ENCODE data around the gene VIT. TPM values are rescaled to one million over a fixed set of nuclear protein-coding genes. Genes with fewer than 3 reads are reported as not detected.

VIT gene
- total and polyA plus RNA-seq, 4 donors = 0.17 to 0.94 (median 0.32) TPM

DNA sequence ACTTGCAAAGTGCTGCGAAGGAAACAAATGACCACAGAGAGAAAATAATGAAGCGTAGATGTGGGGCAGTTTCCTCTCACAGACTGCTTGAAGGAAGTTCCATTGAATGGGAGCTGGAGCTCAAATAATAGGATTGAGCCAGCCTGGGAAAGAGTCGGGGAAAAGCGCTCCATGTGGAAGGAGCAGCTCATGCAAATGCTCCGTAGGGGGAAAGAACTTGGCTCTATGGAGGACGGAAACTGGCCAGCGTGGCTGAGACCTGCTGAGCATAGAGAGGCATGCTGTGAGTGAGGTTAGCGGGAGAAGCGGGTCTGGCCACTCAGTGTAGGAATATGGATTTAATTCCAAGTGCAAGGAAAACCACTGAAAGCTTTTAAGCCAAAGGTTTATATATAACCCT is 28.6 kb upstream of the VIT start:
- DNase-seq = no peak
- Histone ChIP-seq H3K9me3 (ENCODE audit: control insufficient read depth in 4 of 4, insufficient read depth in 3 of 4, low read length in 3 of 4) (no peaks in the 10 kb centered on the region), H3K9ac (ENCODE audit: insufficient read depth in 1 of 2, low read length in 2 of 2) (no peak overlapping the region), H3K27me3 (ENCODE audit: control insufficient read depth in 3 of 3, insufficient read depth in 3 of 3, low read length in 2 of 3) (no peaks in the 10 kb centered on the region), H3K36me3 (ENCODE audit: control insufficient read depth in 4 of 4, insufficient read depth in 4 of 4, low read length in 4 of 4) (no peaks in the 10 kb centered on the region), H3K27ac (ENCODE audit: low read depth in 1 of 2, low read length in 1 of 2) (no peak overlapping the region), H3K4me1 (ENCODE audit: control insufficient read depth in 5 of 5, insufficient read depth in 5 of 5, low read length in 5 of 5) (peaks cover 0 to 18% (median 0%) of the 10 kb centered on the region in 5 donors), H3K4me3 (no peak overlapping the region)
- TF ChIP-seq, protein P1, sequence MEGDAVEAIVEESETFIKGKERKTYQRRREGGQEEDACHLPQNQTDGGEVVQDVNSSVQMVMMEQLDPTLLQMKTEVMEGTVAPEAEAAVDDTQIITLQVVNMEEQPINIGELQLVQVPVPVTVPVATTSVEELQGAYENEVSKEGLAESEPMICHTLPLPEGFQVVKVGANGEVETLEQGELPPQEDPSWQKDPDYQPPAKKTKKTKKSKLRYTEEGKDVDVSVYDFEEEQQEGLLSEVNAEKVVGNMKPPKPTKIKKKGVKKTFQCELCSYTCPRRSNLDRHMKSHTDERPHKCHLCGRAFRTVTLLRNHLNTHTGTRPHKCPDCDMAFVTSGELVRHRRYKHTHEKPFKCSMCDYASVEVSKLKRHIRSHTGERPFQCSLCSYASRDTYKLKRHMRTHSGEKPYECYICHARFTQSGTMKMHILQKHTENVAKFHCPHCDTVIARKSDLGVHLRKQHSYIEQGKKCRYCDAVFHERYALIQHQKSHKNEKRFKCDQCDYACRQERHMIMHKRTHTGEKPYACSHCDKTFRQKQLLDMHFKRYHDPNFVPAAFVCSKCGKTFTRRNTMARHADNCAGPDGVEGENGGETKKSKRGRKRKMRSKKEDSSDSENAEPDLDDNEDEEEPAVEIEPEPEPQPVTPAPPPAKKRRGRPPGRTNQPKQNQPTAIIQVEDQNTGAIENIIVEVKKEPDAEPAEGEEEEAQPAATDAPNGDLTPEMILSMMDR (IDR thresholded peaks at IDR 0.05; ENCODE audit: control extremely low read depth, extremely low read depth) = no peak
- ATAC-seq (ENCODE audit: insufficient read depth, low FRiP score) = no peak
- 77 to 82% methylated on average over 9 of the region's 9 CpGs for WGBS, 2 donors

GRCh38 chr2:36670881-36671595 is 25.5 kb upstream of the VIT start:
- ATAC-seq (ENCODE audit: insufficient read depth, low FRiP score) (no peak), DNase-seq (no peak)
- no peak overlapping the region for H3K27ac ChIP-seq (ENCODE audit: low read depth in 1 of 2, low read length in 1 of 2)
- no peaks in the 10 kb centered on the region for H3K27me3 ChIP-seq (ENCODE audit: control insufficient read depth in 3 of 3, insufficient read depth in 3 of 3, low read length in 2 of 3)
- no peaks in the 10 kb centered on the region for H3K4me1 ChIP-seq (ENCODE audit: control insufficient read depth in 5 of 5, insufficient read depth in 5 of 5, low read length in 5 of 5)
- H3K9ac ChIP-seq (ENCODE audit: insufficient read depth in 1 of 2, low read length in 2 of 2) = no peak overlapping the region
- no peaks in the 10 kb centered on the region for H3K36me3 ChIP-seq (ENCODE audit: control insufficient read depth in 4 of 4, insufficient read depth in 4 of 4, low read length in 4 of 4)
- no peaks in the 10 kb centered on the region for H3K9me3 ChIP-seq (ENCODE audit: control insufficient read depth in 4 of 4, insufficient read depth in 3 of 4, low read length in 3 of 4)
- 71 to 91% methylated on average over 6 of the region's 6 CpGs for WGBS, 2 donors
- H3K4me3 ChIP-seq = no peak overlapping the region
- TF ChIP-seq, protein P1 (IDR thresholded peaks at IDR 0.05; ENCODE audit: control extremely low read depth, extremely low read depth) = no peak

- TF ChIP-seq, protein P1 (IDR thresholded peaks at IDR 0.05; ENCODE audit: control extremely low read depth, extremely low read depth) = no peak
- no peaks in the 10 kb centered on the region for H3K9me3 ChIP-seq (ENCODE audit: control insufficient read depth in 4 of 4, insufficient read depth in 3 of 4, low read length in 3 of 4)
- WGBS, 2 donors = 96 to 99% methylated on average over 2 of the region's 2 CpGs
- H3K27ac ChIP-seq (ENCODE audit: low read depth in 1 of 2, low read length in 1 of 2) = no peak overlapping the region
- no peak for ATAC-seq (ENCODE audit: insufficient read depth, low FRiP score)
- no peak overlapping the region for H3K9ac ChIP-seq (ENCODE audit: insufficient read depth in 1 of 2, low read length in 2 of 2)
- no peaks in the 10 kb centered on the region for H3K27me3 ChIP-seq (ENCODE audit: control insufficient read depth in 3 of 3, insufficient read depth in 3 of 3, low read length in 2 of 3)
- H3K4me3 ChIP-seq = no peak overlapping the region
- no peaks in the 10 kb centered on the region for H3K36me3 ChIP-seq (ENCODE audit: control insufficient read depth in 4 of 4, insufficient read depth in 4 of 4, low read length in 4 of 4)
- H3K4me1 ChIP-seq (ENCODE audit: control insufficient read depth in 5 of 5, insufficient read depth in 5 of 5, low read length in 5 of 5) = peaks cover 0 to under 1% (median 0%) of the 10 kb centered on the region in 5 donors
- DNase-seq = no peak
Measured at GRCh38 chr2:36671731-36672130, 24.8 kb upstream of the VIT start.

Data from lung (tissue), 12 donors.